ENCODE data around the gene DNAJB5.
"Not testable (repeated sequence)": the region's sequence is repeated elsewhere in the genome, so short reads cannot be mapped to it uniquely, and the experiment has no call there.

The DNAJB5 gene

GRCh38 chr9:34998266-34998665, 8.7 kb downstream of the DNAJB5 start:
- DNase-seq (ENCODE audit: low read depth in 2 of 3, low spot score in 2 of 3) = no peak

GRCh38 chr9:34999576-34999975, 10.0 kb downstream of the DNAJB5 start:
- DNase-seq (ENCODE audit: low read depth in 2 of 3, low spot score in 2 of 3) = no peak

GRCh38 chr9:35000535-35001284, 11.2 kb downstream of the DNAJB5 start:
- no peak for DNase-seq (ENCODE audit: low read depth in 2 of 3, low spot score in 2 of 3)

DNA sequence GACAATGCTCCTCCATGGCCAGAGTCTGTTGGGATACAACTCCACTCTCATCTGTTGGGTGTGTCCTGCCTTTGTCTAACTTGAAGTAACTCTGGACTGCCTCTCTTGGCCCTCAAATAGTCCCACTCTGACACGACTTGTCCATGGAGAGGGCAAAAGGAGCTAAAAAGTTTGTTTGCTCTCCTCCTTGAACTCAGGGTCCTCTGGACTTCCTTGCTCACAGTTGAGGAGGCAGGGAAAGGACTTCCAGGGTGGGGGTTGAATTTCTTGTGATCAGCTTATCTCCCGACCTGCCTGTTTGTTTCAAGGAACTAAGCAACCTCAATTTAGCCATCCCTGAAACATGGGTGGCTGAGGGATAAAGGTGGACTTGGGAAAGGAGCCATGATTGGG, 11.7 kb downstream of the DNAJB5 start:
- no peak for DNase-seq (ENCODE audit: low read depth in 2 of 3, low spot score in 2 of 3)

DNA sequence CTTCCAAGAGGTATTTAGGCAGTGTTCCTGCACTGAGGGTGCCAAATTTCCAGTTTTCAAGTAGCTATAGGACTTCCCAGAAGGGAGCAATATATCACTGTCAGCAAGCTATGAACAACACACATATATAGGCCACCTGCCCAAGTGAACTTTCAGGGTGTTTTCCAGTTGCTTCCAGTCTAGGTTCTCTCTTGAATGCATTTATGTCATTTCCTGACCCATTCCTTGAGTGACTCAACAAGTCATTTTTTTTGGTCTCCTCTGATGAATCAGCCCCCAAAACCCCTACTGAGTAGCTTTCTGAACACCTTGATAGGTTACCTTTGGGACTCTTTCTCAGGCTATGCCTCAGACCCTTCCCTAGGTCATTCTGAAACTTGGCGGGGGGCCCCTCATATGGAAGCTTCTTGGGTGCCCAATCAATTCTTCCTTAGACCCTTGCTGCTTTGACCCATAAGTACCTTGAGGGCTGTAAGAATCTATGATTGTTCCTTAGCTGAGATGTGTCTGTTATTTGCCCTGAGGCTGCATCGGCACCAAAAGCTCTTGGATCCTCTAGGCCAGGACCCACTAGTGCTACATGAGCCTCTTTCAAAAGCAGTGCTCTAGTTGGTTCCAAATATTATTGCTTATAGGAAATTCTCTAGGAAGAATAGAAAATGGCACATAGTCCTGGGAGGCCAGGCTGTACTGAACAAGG, 12.4 kb downstream of the DNAJB5 start:
- no peak for DNase-seq (ENCODE audit: low read depth in 2 of 3, low spot score in 2 of 3)

- no peak for DNase-seq (ENCODE audit: low read depth in 2 of 3, low spot score in 2 of 3)
Measured at GRCh38 chr9:35002623-35003022, 13.1 kb downstream of the DNAJB5 start.

GRCh38 chr9:35004299-35004698, 14.8 kb downstream of the DNAJB5 start:
- not testable (repeated sequence) for DNase-seq (ENCODE audit: low read depth in 2 of 3, low spot score in 2 of 3)

GRCh38 chr9:35010351-35010958, 20.9 kb downstream of the DNAJB5 start:
- no peak for DNase-seq (ENCODE audit: low read depth in 2 of 3, low spot score in 2 of 3)

DNA sequence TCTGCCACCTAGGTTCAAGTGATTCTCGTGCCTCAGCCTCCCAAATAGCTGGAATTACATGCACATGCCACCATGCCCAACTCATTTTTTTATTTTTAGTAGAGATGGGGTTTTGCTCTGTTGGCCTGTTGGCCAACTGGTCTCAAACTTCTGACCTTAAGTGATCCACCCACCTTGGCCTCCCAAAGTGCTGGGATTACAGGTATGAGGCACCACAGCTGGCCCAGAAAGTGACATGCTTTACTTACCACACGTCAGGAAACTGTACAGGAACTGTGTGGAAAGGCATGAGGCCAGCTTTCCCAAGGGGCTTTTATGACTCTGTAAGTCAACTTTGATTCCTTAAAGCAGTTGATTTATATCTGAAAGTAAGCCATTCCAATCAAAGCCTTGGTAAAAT, 25.0 kb downstream of the DNAJB5 start:
- no peak for DNase-seq (ENCODE audit: low read depth in 2 of 3, low spot score in 2 of 3)

DNA sequence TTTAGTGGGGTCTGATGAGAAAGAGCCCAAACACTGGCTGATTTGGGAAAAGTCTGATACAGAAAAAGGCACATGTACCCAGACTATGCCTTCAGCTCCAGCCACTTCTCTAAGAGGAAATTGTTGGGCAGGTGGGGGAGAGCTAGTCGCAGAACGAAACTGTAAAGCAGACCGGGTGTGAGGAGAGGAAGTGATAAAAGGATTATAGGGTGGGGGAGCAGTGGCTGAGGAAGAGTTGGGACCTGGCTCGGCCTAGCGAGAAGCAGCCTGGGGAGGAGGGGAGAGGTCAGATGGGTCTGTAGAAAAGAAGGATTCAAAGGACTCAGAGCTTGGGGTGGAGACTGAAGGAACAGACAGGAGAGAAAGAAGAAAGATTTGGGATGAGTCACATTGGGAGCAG, 33.9 kb downstream of the DNAJB5 start:
- DNase-seq (ENCODE audit: low read depth in 2 of 3, low spot score in 2 of 3) = not testable (repeated sequence)

GRCh38 chr9:35026671-35027070, 37.1 kb downstream of the DNAJB5 start:
- DNase-seq (ENCODE audit: low read depth in 2 of 3, low spot score in 2 of 3) = no peak

GRCh38 chr9:35027374-35027773, 37.8 kb downstream of the DNAJB5 start:
- DNase-seq (ENCODE audit: low read depth in 2 of 3, low spot score in 2 of 3) = no peak

DNA sequence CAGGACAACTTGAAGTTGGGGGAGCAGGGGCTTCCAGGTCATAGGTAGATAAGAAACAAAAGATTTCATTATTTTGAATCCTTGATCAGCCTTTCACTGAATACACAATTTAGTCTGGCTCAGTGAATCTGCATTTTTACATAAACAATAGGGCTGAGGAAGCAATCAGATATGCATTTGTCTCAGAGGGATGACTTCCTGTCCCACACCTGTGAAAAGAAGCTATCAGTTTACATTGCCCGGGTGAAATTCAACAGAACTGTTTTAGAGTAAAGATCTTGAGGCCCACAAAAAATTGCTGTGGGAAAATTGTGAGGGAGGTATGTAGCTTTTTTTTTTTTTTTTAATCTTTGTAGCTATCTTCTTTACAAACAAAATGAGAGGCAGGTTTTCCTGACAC, 38.3 kb downstream of the DNAJB5 start:
- no peak for DNase-seq (ENCODE audit: low read depth in 2 of 3, low spot score in 2 of 3)

DNA sequence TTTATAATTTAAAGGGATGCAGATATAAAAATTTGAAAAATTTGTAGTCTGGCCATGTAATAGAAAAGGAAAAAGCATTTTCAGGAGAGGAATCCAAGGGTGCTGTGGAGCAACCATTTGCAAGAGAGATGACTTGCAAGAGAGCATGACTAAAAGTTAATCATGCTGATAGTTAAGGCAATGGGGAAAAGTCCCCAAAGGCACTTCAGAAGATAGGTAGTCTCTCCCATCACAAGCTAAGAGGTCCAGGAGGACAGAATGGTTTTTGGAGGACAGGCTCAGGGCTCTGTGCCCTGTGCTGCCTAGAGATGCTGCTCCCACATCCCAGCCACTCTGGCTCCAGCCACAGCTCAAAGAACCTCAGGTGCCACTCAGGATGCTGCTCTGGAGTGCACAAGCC, 38.8 kb downstream of the DNAJB5 start:
- no peak for DNase-seq (ENCODE audit: low read depth in 2 of 3, low spot score in 2 of 3)

- DNase-seq (ENCODE audit: low read depth in 2 of 3, low spot score in 2 of 3) = no peak
Measured at GRCh38 chr9:35029241-35029640, 39.7 kb downstream of the DNAJB5 start.

GRCh38 chr9:35029852-35030251, 40.3 kb downstream of the DNAJB5 start:
- no peak for DNase-seq (ENCODE audit: low read depth in 2 of 3, low spot score in 2 of 3)

- no peak for DNase-seq (ENCODE audit: low read depth in 2 of 3, low spot score in 2 of 3)
Measured at GRCh38 chr9:35033101-35033500, 43.6 kb downstream of the DNAJB5 start.

DNA sequence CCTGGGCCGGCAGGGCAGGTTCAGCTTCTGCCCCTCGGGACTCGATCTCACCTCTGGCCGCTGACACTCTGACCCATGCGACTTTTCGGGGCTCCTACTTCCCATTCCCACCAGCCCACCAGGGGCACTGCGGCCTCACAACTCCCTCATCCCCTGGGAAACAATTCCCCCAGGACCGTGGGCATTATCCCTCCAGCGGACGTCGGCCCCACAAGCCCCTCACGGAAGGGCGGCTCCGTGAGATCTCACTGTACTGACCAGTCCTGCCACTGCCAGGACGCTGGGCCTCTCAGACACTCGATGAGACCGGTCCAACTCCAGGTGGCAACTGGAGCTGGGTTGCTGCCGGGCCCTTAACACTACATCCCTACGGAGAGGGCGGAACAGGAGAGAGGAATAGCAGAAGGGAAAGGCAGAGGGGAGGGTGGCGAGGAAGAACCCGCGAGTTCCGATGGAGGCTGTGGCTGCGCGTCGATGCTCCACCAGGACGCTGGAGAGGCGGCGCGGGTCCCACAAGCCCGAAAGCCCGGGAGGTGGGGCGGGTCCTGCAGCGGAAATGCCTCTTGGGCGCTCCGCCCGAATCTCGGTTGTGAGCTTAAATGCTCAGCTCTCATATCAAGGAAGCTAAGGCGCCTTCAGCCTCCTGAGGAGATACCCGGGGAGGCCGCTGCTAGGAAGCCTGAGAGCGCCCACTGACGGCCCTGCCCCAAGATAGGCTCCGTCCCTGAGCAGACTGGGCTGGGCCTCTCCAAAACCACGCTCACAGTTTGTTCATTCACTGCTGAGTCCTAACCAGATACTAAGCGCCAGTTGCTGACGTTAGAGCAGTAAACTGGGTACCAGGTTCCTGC, 46.5 kb downstream of the DNAJB5 start:
- peak in 1 of 3 experiments; percentile 23 for DNase-seq (ENCODE audit: low read depth in 2 of 3, low spot score in 2 of 3)

DNA sequence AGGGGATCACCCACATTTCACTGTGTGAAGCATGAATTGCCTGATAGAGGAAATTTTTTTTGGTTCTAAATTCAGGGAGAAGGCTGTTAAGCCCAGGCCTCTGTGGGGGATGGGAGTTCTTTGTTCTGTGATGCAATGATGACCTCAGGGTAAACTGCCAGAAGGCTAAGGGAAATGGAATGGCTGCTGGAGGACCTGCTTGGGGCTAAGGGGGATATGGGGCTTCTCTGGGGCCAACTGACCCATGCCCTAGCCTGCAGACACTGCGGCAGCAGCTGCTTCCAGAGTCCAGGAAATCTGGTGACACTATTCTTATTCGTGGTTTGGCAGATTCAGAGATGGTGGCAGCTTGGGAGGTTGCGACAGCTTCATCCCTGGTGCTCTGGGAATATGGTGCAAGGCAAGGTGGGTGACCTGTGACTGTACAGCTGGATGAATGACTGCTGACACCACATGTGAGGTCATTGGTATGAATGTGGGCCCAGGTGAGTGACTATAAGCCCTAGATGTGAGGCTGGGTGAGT, 52.6 kb downstream of the DNAJB5 start:
- DNase-seq (ENCODE audit: low read depth in 2 of 3, low spot score in 2 of 3) = no peak

DNA sequence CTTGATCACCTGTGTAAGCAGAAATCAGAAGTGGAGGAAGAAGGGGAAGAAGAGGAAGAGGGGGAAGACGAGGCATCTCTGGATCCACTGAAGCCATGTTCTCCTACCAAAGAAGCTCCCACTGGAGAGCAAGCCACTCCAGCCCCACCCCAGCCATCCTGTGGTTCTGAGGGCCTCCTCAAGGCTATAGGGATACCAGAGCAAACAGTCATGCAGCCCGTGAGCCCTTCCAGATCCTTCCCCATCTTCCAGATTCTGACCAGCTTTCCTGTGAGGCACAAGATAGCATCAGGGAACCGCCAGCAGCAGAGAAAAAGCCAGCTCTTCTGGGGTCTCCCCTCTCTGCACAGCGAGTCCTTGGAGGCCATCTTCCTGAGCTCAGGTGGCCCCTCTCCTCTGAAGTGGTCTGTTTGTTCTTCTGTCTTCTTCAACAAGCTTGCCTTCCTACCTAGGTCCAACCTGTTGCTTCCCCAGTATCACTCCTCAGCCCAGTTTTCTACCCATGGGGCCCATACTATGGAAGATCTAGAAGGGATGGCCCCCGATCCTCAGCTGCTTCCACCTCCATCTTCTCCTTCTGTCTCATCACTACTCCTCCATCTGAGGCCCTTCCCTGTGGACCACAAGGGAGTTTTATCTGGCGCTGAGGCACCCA, 53.5 kb downstream of the DNAJB5 start:
- no peak for DNase-seq (ENCODE audit: low read depth in 2 of 3, low spot score in 2 of 3)

DNA sequence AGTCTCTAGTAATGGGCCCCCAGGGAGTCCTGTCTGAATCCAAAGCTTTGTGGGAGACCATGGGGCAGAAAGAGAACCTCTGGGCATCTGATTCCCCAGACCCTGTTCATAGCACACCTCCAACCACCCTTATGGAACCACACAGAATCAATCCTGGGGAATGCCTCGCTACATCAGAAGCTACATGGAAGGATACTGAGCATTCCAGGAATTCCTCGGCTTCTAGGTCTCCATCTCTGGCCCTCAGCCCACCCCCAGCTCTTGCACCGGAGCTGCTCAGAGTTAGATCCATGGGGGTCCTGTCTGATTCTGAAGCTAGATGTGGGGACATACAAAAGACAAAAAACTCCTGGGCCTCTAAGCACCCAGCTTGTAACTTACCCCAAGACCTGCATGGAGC, 54.5 kb downstream of the DNAJB5 start:
- DNase-seq (ENCODE audit: low read depth in 2 of 3, low spot score in 2 of 3) = no peak
